Mesenchymal stem cell (in vitro differentiated cells and primary cell): ENCODE results near the gene ANKS1B.

Experiments
- DNase-seq: peaks from one replicate; pipeline ENCODE4 v3.0.0-alpha.2; 2013
- H2AFZ ChIP-seq: one replicate; pipeline ENCODE4 v1.6.1; 2013; ENCODE audit warnings: low read depth, mild to moderate bottlenecking, control low read depth, inconsistent platforms, low read length, moderate library complexity
- H2AK5ac ChIP-seq: 2 replicates; pipeline ENCODE4 v1.6.1; 2013; ENCODE audit warnings: low read length, moderate library complexity, mild to moderate bottlenecking, inconsistent platforms; ENCODE audit not compliant: severe bottlenecking
- H2BK120ac ChIP-seq: one replicate; pipeline ENCODE4 v1.6.1; 2013; ENCODE audit warnings: low read depth, mild to moderate bottlenecking, inconsistent platforms, low read length, moderate library complexity
- H2BK12ac ChIP-seq, 2 experiments: one replicate each; pipeline ENCODE4 v1.6.1; 2013; ENCODE audit warnings: inconsistent platforms in 2 of 2, low read length in 2 of 2, mild to moderate bottlenecking in 2 of 2, moderate library complexity in 2 of 2, control low read depth in 1 of 2
- H2BK15ac ChIP-seq: one replicate; pipeline ENCODE4 v1.6.1; 2013; ENCODE audit warnings: mild to moderate bottlenecking, low read depth, inconsistent platforms; ENCODE audit not compliant: poor library complexity, severe bottlenecking
- H2BK5ac ChIP-seq: 2 replicates; pipeline ENCODE4 v1.6.1; 2013; ENCODE audit warnings: low read depth, mild to moderate bottlenecking, low read length, control low read depth, inconsistent platforms; ENCODE audit not compliant: poor library complexity, severe bottlenecking
- H3K14ac ChIP-seq, 2 experiments: one replicate each; pipeline ENCODE4 v1.6.1; 2013; ENCODE audit warnings: inconsistent platforms in 2 of 2, low read length in 2 of 2, control low read depth in 1 of 2, mild to moderate bottlenecking in 1 of 2, moderate library complexity in 1 of 2
- H3K18ac ChIP-seq, 2 experiments: one replicate each; pipeline ENCODE4 v1.6.1; 2013; ENCODE audit warnings: inconsistent platforms in 2 of 2, low read length in 2 of 2, control low read depth in 1 of 2, low read depth in 1 of 2, mild to moderate bottlenecking in 1 of 2
- H3K23ac ChIP-seq, 2 experiments: one replicate each; pipeline ENCODE4 v1.6.1; 2013; ENCODE audit warnings: inconsistent platforms in 2 of 2, low read length in 2 of 2, mild to moderate bottlenecking in 2 of 2, moderate library complexity in 2 of 2, control low read depth in 1 of 2
- H3K27ac ChIP-seq: 2 replicates; pipeline ENCODE4 v1.5.1; 2013; ENCODE audit warnings: mild to moderate bottlenecking, moderate library complexity, low read length, control low read depth, inconsistent platforms; ENCODE audit not compliant: poor library complexity, severe bottlenecking
- H3K27me3 ChIP-seq, 2 experiments: 2 replicates each; pipeline versions ENCODE4 v1.6.1 to v1.7.0; 2013; ENCODE audit warnings: low read length in 2 of 2, mild to moderate bottlenecking in 2 of 2, moderate library complexity in 2 of 2, control low read depth in 1 of 2, inconsistent platforms in 1 of 2; ENCODE audit not compliant: control insufficient read depth in 1 of 2, insufficient read depth in 1 of 2
- H3K36me3 ChIP-seq, 2 experiments: 2 replicates each; pipeline versions ENCODE4 v1.6.1 to v1.7.0; 2013; ENCODE audit warnings: low read length in 2 of 2, control low read depth in 1 of 2, inconsistent platforms in 1 of 2, low read depth in 1 of 2, mild to moderate bottlenecking in 1 of 2; ENCODE audit not compliant: insufficient read depth in 2 of 2, control insufficient read depth in 1 of 2
- H3K4ac ChIP-seq, 2 experiments: one replicate each; pipeline ENCODE4 v1.6.1; 2013; ENCODE audit warnings: inconsistent platforms in 2 of 2, low read length in 2 of 2, mild to moderate bottlenecking in 2 of 2, moderate library complexity in 2 of 2, control low read depth in 1 of 2, low read depth in 1 of 2
- H3K4me1 ChIP-seq: 2 replicates; pipeline ENCODE4 v1.6.1; 2013; ENCODE audit warnings: low read depth, low read length, control low read depth; ENCODE audit not compliant: control insufficient read depth, insufficient read depth
- H3K4me2 ChIP-seq: 2 replicates; pipeline ENCODE4 v1.6.1; 2013; ENCODE audit warnings: low read length, mild to moderate bottlenecking, inconsistent platforms; ENCODE audit not compliant: poor library complexity, severe bottlenecking
- H3K4me3 ChIP-seq, 2 experiments: 2 replicates each; pipeline versions ENCODE4 v1.5.1 to v1.7.0; 2013; ENCODE audit warnings: low read length in 2 of 2, mild to moderate bottlenecking in 2 of 2, control low read depth in 1 of 2, low read depth in 1 of 2; ENCODE audit not compliant: insufficient read depth in 1 of 2
- H3K79me1 ChIP-seq: replicated peaks from 2 replicates; pipeline ENCODE4 v1.6.1; 2013; ENCODE audit warnings: mild to moderate bottlenecking, control low read depth, low read length, inconsistent platforms; ENCODE audit not compliant: poor library complexity, severe bottlenecking
- H3K9ac ChIP-seq: 2 replicates; pipeline ENCODE4 v1.7.0; 2013; ENCODE audit warnings: mild to moderate bottlenecking, low read length, moderate library complexity
- H3K9me3 ChIP-seq: 2 replicates; pipeline ENCODE4 v1.7.0; 2013; ENCODE audit warnings: mild to moderate bottlenecking, low read length; ENCODE audit not compliant: control insufficient read depth
- H4K8ac ChIP-seq: one replicate; pipeline ENCODE4 v1.6.1; 2013; ENCODE audit warnings: inconsistent platforms, mild to moderate bottlenecking, low read length, moderate library complexity
- H4K91ac ChIP-seq: one replicate; pipeline ENCODE4 v1.6.1; 2013; ENCODE audit warnings: mild to moderate bottlenecking, low read length, inconsistent platforms
- WGBS: methylation state at CpG from one replicate; pipeline ENCODE4 v1.1.7; 2013; ENCODE audit warnings: mixed read lengths; 5-methylcytosine and 5-hydroxymethylcytosine counted together

ANKS1B gene

GRCh38 chr12:99810718-99811593 is 173.8 kb downstream of the ANKS1B start:
- no peak overlapping the region for H4K91ac ChIP-seq
- H2BK5ac ChIP-seq: no peak overlapping the region
- no peaks in the 10 kb centered on the region for H3K9me3 ChIP-seq
- H2BK12ac ChIP-seq: no peak overlapping the region
- H3K9ac ChIP-seq: no peak overlapping the region
- H2BK15ac ChIP-seq: no peak overlapping the region
- no peak overlapping the region for H3K4ac ChIP-seq
- H3K4me1 ChIP-seq: no peaks in the 10 kb centered on the region
- no peaks in the 10 kb centered on the region for H3K36me3 ChIP-seq
- H3K23ac ChIP-seq: no peak overlapping the region
- WGBS: 77% methylated on average over 2 of the region's 2 CpGs
- no peak overlapping the region for H3K4me2 ChIP-seq
- no peak overlapping the region for H2BK120ac ChIP-seq
- no peak overlapping the region for H3K27ac ChIP-seq
- peak; percentile 27 for DNase-seq
- no peaks in the 10 kb centered on the region for H3K79me1 ChIP-seq
- no peaks in the 10 kb centered on the region for H3K27me3 ChIP-seq
- no peak overlapping the region for H4K8ac ChIP-seq
- no peak overlapping the region for H2AFZ ChIP-seq
- H3K14ac ChIP-seq: no peak overlapping the region
- no peak overlapping the region for H3K4me3 ChIP-seq
- H2AK5ac ChIP-seq: no peak overlapping the region
- no peak overlapping the region for H3K18ac ChIP-seq

DNA sequence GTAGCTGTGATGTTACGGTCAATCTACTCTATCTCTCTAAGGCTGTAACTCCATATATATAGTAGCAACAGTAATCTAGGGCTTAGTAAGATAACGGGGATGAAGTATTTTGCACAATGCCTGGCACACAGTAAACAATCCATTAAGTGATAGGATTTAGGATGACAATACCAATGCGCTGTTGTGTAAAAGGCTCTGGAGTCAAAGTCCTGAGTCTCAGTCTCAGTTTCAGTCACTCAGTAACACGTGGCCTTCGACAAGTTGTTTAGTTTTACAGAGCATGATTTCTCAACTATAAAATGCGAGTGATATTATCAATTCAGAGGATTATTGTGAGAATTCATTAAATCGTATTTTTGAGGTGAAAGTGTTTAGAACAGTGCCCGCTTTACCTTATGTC is 174.8 kb downstream of the ANKS1B start:
- H3K4me1 ChIP-seq: no peaks in the 10 kb centered on the region
- H3K27me3 ChIP-seq: no peaks in the 10 kb centered on the region
- no peak overlapping the region for H2BK12ac ChIP-seq
- H2AFZ ChIP-seq: no peak overlapping the region
- no peak overlapping the region for H3K9ac ChIP-seq
- no peak for DNase-seq
- no peaks in the 10 kb centered on the region for H3K36me3 ChIP-seq
- no peak overlapping the region for H3K14ac ChIP-seq
- no peak overlapping the region for H4K8ac ChIP-seq
- H3K4me3 ChIP-seq: no peak overlapping the region
- no peak overlapping the region for H3K27ac ChIP-seq
- H2BK120ac ChIP-seq: no peak overlapping the region
- H2BK5ac ChIP-seq: no peak overlapping the region
- no peak overlapping the region for H3K4me2 ChIP-seq
- H2BK15ac ChIP-seq: no peak overlapping the region
- no peak overlapping the region for H3K18ac ChIP-seq
- 87% methylated on average over 5 of the region's 8 CpGs for WGBS
- no peaks in the 10 kb centered on the region for H3K9me3 ChIP-seq
- H3K79me1 ChIP-seq: no peaks in the 10 kb centered on the region
- no peak overlapping the region for H4K91ac ChIP-seq
- H3K23ac ChIP-seq: no peak overlapping the region
- no peak overlapping the region for H2AK5ac ChIP-seq
- no peak overlapping the region for H3K4ac ChIP-seq

DNA sequence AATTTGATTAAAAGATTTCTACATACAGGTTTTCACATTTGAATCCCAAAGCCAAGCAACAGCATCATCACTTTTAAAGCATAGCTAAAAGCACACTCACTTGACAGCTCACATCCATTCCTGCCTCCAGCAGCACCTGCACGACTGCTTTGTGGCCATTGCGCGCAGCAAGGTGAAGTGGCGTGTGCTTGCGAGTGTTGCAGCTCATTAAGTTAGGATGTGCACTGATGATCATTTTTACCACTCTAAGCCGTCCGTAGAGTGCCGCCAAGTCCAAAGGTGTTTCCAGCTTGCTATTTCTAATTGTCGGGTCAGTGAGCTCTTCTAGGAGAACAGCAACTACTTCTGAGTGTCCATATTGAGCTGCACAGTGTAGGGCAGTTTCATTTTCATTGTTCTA is 178.4 kb downstream of the ANKS1B start:
- no peaks in the 10 kb centered on the region for H3K9me3 ChIP-seq
- WGBS: 96% methylated on average over 9 of the region's 9 CpGs

GRCh38 chr12:99804715-99805114 is 180.0 kb downstream of the ANKS1B start:
- Histone ChIP-seq H4K8ac (no peak overlapping the region), H3K4me3 (no peak overlapping the region), H3K23ac (no peak overlapping the region), H3K4me2 (no peak overlapping the region), H3K9me3 (no peaks in the 10 kb centered on the region), H3K9ac (no peak overlapping the region), H2BK12ac (no peak overlapping the region), H3K27me3 (no peaks in the 10 kb centered on the region), H2AFZ (no peak overlapping the region), H3K36me3 (no peaks in the 10 kb centered on the region), H2AK5ac (no peak overlapping the region), H3K79me1 (no peaks in the 10 kb centered on the region), H4K91ac (no peak overlapping the region), H3K4ac (no peak overlapping the region), H2BK15ac (no peak overlapping the region), H3K27ac (no peak overlapping the region), H3K14ac (no peak overlapping the region), H2BK5ac (no peak overlapping the region), H2BK120ac (no peak overlapping the region), H3K4me1 (no peaks in the 10 kb centered on the region), H3K18ac (no peak overlapping the region)
- DNase-seq: no peak

More for the DNA sequence above, 178.4 kb downstream of the ANKS1B start:
- Histone ChIP-seq H2BK120ac (no peak overlapping the region), H3K14ac (no peak overlapping the region), H3K36me3 (no peaks in the 10 kb centered on the region), H3K23ac (no peak overlapping the region), H3K4ac (no peak overlapping the region), H3K18ac (no peak overlapping the region), H2BK5ac (no peak overlapping the region), H3K4me1 (no peaks in the 10 kb centered on the region), H3K4me3 (peak overlapping the region in 1 of 2 experiments; percentile 20), H3K27ac (no peak overlapping the region), H4K91ac (no peak overlapping the region), H3K27me3 (no peaks in the 10 kb centered on the region), H3K79me1 (no peaks in the 10 kb centered on the region), H2AFZ (no peak overlapping the region), H3K4me2 (no peak overlapping the region), H3K9ac (no peak overlapping the region), H2AK5ac (no peak overlapping the region), H4K8ac (no peak overlapping the region), H2BK12ac (no peak overlapping the region), H2BK15ac (no peak overlapping the region)
- DNase-seq: no peak
